NCI-H345 (cell line): ENCODE measurements around the gene SLC8A1.

Experiments
- DNase-seq: peaks from one replicate; lab custom pipeline; 2025; lab: John Stamatoyannopoulos, UW

Gene SLC8A1

GRCh38 chr2:40047406-40047805, 404.5 kb downstream of the SLC8A1 start:
- no peak for DNase-seq
